GM12878 (cell line): ENCODE data around the gene PTGES2. TPM values are rescaled to one million over a fixed set of nuclear protein-coding genes. Genes with fewer than 3 reads are reported as not detected.

Source experiments
- ATAC-seq: fragments of 200-7000 bp; cut with Tn5 transposase; 3 replicates; pipeline ENCODE4 v1.9.1; 2020; ENCODE audit warnings: mild to moderate bottlenecking, moderate library complexity
- BruUV-seq: library from RNA; stranded (reverse); fragments of 400-500 nt; replicated peaks from 2 replicates; lab custom pipeline; 2021; lab: Mats Ljungman, UMichigan
- CTCF ChIA-PET: fragments of 300-600 bp; sonication (Branson Sonifier 250); formaldehyde crosslinking; extraction: SDS; loops from one replicate; lab custom pipeline; 2021; ENCODE audit warnings: inconsistent platforms; lab: Yijun Ruan, JAX
- POLR2A ChIA-PET: fragments of 350-600 bp; formaldehyde crosslinking; extraction: SDS; loops from one replicate; lab custom pipeline; 2021; ENCODE audit warnings: inconsistent platforms; lab: Charles Lee
- RAD21 ChIA-PET: fragments of 300-600 bp; sonication (Branson Sonifier 250); formaldehyde crosslinking; loops from one replicate; lab custom pipeline; 2023; ENCODE audit warnings: antibody characterized with exemption; ENCODE audit not compliant: unreplicated experiment; lab: Charles Lee
- SMC1A ChIA-PET: fragments of 300-600 bp; sonication (Branson Sonifier 250); formaldehyde crosslinking; loops from one replicate; lab custom pipeline; 2023; ENCODE audit not compliant: unreplicated experiment, uncharacterized antibody; lab: Charles Lee
- DNase-seq: peaks from one replicate; pipeline ENCODE4 v3.0.0-alpha.2; 2011; ENCODE audit warnings: low read depth, low spot score
- FAIRE-seq: peaks from 3 replicates; lab custom pipeline; 2011; peaks lifted over from hg19 to GRCh38; lab: Jason Lieb, UNC
- H2AFZ ChIP-seq: 2 replicates; pipeline ENCODE4 v1.6.0; 2011; ENCODE audit warnings: low read depth, low read length, control low read depth; ENCODE audit not compliant: control insufficient read depth
- H3K27ac ChIP-seq: 2 replicates; pipeline ENCODE4 v1.5.1; 2011; ENCODE audit warnings: control low read depth; ENCODE audit not compliant: control insufficient read depth, insufficient read depth
- H3K27me3 ChIP-seq, 2 experiments: replicated peaks in 1 of 2; 2 replicates each; pipeline versions ENCODE4 v1.6.0 to v1.6.1; 2011; ENCODE audit warnings: low read length in 1 of 2; ENCODE audit not compliant: control insufficient read depth in 2 of 2, insufficient read depth in 2 of 2
- H3K36me3 ChIP-seq, 2 experiments: 2 replicates each; pipeline ENCODE4 v1.5.1; 2011; ENCODE audit warnings: low read length in 1 of 2; ENCODE audit not compliant: control insufficient read depth in 2 of 2, insufficient read depth in 2 of 2
- H3K4me1 ChIP-seq: 2 replicates; pipeline ENCODE4 v1.6.1; 2011; ENCODE audit warnings: mild to moderate bottlenecking, low read length, moderate library complexity, mixed read lengths; ENCODE audit not compliant: control insufficient read depth, insufficient read depth
- H3K4me2 ChIP-seq: 2 replicates; pipeline ENCODE4 v1.6.0; 2011; ENCODE audit warnings: control low read depth; ENCODE audit not compliant: control insufficient read depth, insufficient read depth
- H3K4me3 ChIP-seq: fragments of 200-600 bp; sonication (generic); 2 replicates; pipeline ENCODE4 v1.5.1; 2016
- H3K79me2 ChIP-seq: 2 replicates; pipeline ENCODE4 v1.6.0; 2011; ENCODE audit warnings: low read length; ENCODE audit not compliant: control insufficient read depth, insufficient read depth
- H3K9ac ChIP-seq: 2 replicates; pipeline ENCODE4 v1.8.0; 2011; ENCODE audit warnings: low read length, control low read depth, mixed read lengths; ENCODE audit not compliant: control insufficient read depth, insufficient read depth
- H3K9me3 ChIP-seq: replicated peaks from 3 replicates; pipeline ENCODE4 v1.5.1; 2011; ENCODE audit warnings: mild to moderate bottlenecking, low read length; ENCODE audit not compliant: control insufficient read depth, insufficient read depth
- H4K20me1 ChIP-seq: 2 replicates; pipeline ENCODE4 v1.6.0; 2011; ENCODE audit not compliant: control insufficient read depth, insufficient read depth
- EGR1 ChIP-seq, 2 experiments: IDR thresholded peaks; 1 replicate in 1 of 2; 2 replicates in 1 of 2; pipeline ENCODE4 v1.6.1; 2011 to 2012; ENCODE audit warnings: low read depth in 2 of 2, low read length in 2 of 2, borderline replicate concordance in 1 of 2, mild to moderate bottlenecking in 1 of 2, moderate library complexity in 1 of 2
- NKRF ChIP-seq: fragments of 450-650 bp; conservative IDR thresholded peaks from 2 replicates; pipeline ENCODE4 v1.6.1; 2017; ENCODE audit warnings: mild to moderate bottlenecking, moderate library complexity
- WGBS: methylation state at CpG from one replicate; pipeline ENCODE4 v1.1.6; 2016; ENCODE audit warnings: low lambda C conversion rate; ENCODE audit not compliant: insufficient replicate concordance, insufficient coverage; ENCODE audit errors: missing lambda C conversion rate; 5-methylcytosine and 5-hydroxymethylcytosine counted together
- in situ Hi-C: fragments of 300-500 bp; cut with MboI; formaldehyde crosslinking; loops from 9 replicates; pipeline ENCODE4 v1.14.3; 2018; ENCODE audit warnings: mixed read lengths
- intact Hi-C: fragments of 100-400 bp; cut with micrococcal nuclease; formaldehyde crosslinking; loops from one replicate; pipeline ENCODE4 v1.14.2; 2022; ENCODE audit not compliant: unreplicated experiment
- polyA plus RNA-seq, 11 experiments: library from polyadenylated mRNA; depleted of rRNA in 4 of 11; unstranded in 6 of 11; stranded (reverse) in 5 of 11; fragments of >200 nt; fragmentation: Nextera tagmentation in 4 of 11; fragmentation: Illumina TruSeq in 1 of 11; extraction: Ambion mirVana in 4 of 11; extraction: Trizol in 1 of 11; gene quantifications; 1 replicate in 1 of 11; 2 replicates in 10 of 11; pipeline versions ENCODE4 v1.2.1 to v1.2.3, GENCODE V29; 2011 to 2016; ENCODE audit warnings: inconsistent platforms in 2 of 11, missing spikeins in 2 of 11, low read depth in 1 of 11
- total RNA-seq, 4 experiments: library from RNA; depleted of rRNA in 3 of 4; stranded (reverse); fragments of >200 nt in 3 of 4; fragmentation: Illumina TruSeq in 1 of 4; extraction: Trizol in 1 of 4; gene quantifications; 2 replicates each; pipeline versions ENCODE4 v1.2.1 to v1.2.3, GENCODE V29; 2013 to 2021
- TF ChIP-seq, protein P1 (sequence below): fragments of 450-650 bp; IDR thresholded peaks from 2 replicates; pipeline ENCODE4 v1.6.1; 2017; ENCODE audit warnings: antibody characterized with exemption, mild to moderate bottlenecking, moderate library complexity

PTGES2 gene
- total and polyA plus RNA-seq, 10 of the 15 experiments (the other 5 are each of a cell fraction or from before 2014, with no cell fraction given) = 2.1 to 141 (median 99.1) TPM

DNA sequence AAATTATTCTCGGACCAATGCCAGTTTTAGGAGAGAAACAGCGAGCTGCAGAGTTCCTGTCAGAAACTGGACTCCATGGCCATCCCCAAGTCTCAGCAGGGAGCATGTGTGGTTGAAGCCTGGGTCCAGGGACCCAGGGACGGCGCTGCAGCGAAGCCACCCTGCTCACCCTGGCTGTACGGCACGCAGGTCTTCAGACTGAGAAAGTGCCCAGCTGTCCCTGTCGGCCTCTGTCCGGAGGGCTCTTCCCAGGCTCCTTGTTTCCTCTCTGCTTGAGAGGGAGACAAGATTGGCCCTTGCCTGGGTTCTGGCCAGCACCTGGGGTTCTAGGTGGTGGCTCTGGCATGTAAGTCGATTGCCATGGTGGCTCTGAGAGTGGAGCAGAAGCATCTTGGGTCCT, 26.9 kb downstream of the PTGES2 start:
- intact Hi-C loops = no loop called here

More for the DNA sequence above, 26.9 kb downstream of the PTGES2 start:
- FAIRE-seq = no peak
- RAD21 ChIA-PET = no interaction called here
- no peaks in the 10 kb centered on the region for H4K20me1 ChIP-seq
- WGBS = 97% methylated on average over 10 of the region's 10 CpGs
- no peak overlapping the region for H3K4me2 ChIP-seq
- H3K27ac ChIP-seq = no peak overlapping the region
- in situ Hi-C loops = no loop called here
- no peak for TF ChIP-seq EGR1 (IDR thresholded peaks at IDR 0.05; ENCODE audit: borderline replicate concordance in 1 of 2, low read depth in 2 of 2, low read length in 2 of 2)
- TF ChIP-seq, protein P1, sequence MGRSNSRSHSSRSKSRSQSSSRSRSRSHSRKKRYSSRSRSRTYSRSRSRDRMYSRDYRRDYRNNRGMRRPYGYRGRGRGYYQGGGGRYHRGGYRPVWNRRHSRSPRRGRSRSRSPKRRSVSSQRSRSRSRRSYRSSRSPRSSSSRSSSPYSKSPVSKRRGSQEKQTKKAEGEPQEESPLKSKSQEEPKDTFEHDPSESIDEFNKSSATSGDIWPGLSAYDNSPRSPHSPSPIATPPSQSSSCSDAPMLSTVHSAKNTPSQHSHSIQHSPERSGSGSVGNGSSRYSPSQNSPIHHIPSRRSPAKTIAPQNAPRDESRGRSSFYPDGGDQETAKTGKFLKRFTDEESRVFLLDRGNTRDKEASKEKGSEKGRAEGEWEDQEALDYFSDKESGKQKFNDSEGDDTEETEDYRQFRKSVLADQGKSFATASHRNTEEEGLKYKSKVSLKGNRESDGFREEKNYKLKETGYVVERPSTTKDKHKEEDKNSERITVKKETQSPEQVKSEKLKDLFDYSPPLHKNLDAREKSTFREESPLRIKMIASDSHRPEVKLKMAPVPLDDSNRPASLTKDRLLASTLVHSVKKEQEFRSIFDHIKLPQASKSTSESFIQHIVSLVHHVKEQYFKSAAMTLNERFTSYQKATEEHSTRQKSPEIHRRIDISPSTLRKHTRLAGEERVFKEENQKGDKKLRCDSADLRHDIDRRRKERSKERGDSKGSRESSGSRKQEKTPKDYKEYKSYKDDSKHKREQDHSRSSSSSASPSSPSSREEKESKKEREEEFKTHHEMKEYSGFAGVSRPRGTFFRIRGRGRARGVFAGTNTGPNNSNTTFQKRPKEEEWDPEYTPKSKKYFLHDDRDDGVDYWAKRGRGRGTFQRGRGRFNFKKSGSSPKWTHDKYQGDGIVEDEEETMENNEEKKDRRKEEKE = no peak
- no peak for TF ChIP-seq NKRF
- TF ChIP-seq, all 136 proteins: peak for 0
- H3K9me3 ChIP-seq = no peaks in the 10 kb centered on the region
- no TSS peak for BruUV-seq
- ChIA-PET POLR2A (no interaction called here), CTCF (interaction anchor here (1.0 to 1.4 kb wide), 3 partner anchors 15 to 157 kb away, joined by 3 to 5 read pairs (median 5); no protein-coding TSS in a partner anchor), SMC1A (no interaction called here)
- DNase-seq = no peak
- no peaks in the 10 kb centered on the region for H3K27me3 ChIP-seq
- H3K79me2 ChIP-seq = peaks cover 16% of the 10 kb centered on the region
- no peak for ATAC-seq
- no peak overlapping the region for H3K9ac ChIP-seq
- H3K4me3 ChIP-seq = no peak overlapping the region
- H2AFZ ChIP-seq = no peak overlapping the region
- H3K36me3 ChIP-seq = peaks cover 21 to 28% of the 10 kb centered on the region in 2 experiments; a peak in 3 of 4 replicates
- H3K4me1 ChIP-seq = no peaks in the 10 kb centered on the region
